HG02798 (cell line): Measurements from ENCODE around the gene CEP104.

Experiments
- ATAC-seq: cut with Tn5 transposase; IDR thresholded peaks from one replicate; pipeline ENCODE4 v1.9.1; 2021; ENCODE audit warnings: mild to moderate bottlenecking; ENCODE audit not compliant: unreplicated experiment, poor library complexity

Gene CEP104

DNA sequence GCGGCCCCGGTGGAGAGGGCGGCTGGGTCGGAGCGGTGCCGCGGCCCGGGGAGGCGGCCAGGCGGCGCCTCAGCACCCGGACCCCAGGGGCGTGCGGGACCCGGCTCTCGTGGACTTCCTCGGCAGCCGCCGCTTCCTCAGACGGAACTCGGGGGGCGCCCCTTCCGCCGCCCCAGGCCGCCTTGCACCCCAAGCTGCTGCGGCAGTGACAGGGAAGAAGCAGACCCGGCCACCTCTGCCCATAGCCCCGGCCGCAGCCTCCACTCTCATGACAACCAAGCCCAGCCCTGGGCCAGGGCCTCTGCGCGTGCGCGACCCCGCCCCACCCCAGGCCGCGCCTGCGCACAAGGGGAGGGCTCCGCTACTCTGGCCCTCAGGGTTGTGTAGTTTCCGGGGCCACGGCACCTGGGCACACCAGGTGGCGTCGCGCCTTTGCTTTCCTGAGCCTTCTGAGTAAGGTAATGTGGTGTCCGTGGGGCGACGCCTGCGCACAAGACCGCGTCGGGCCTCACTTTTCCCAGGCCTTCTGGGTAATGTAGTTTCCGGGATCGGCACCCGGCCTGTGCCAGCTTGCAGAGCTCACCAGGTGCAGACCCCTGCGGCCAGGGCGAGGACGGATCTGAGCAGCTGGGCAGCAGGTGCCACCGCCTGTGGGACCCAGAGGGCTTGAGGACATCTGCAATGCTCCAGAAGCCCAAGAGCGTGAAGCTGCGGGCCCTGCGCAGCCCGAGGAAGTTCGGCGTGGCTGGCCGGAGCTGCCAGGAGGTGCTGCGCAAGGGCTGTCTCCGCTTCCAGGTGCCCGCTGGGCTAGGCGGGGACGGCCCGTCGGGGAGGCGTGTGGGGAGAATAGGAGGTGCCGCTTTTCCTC lies at the start of gene CEP104, which contains the start of gene DFFB:
TSS of gene CEP104 (minus strand) at position 289 of the 868 bp plus-strand sequence. CDS start 4,804 bp downstream, outside the sequence.
TSS of gene DFFB (plus strand) at position 554 of the 868 bp plus-strand sequence. CDS start at position 682, 128 bp downstream.
- peak; percentile 97 for ATAC-seq

GRCh38 chr1:3906672-3907020 lies 49.6 kb upstream of the CEP104 start:
- no peak for ATAC-seq

GRCh38 chr1:3905953-3906671 lies 49.1 kb upstream of the CEP104 start:
- no peak for ATAC-seq

DNA sequence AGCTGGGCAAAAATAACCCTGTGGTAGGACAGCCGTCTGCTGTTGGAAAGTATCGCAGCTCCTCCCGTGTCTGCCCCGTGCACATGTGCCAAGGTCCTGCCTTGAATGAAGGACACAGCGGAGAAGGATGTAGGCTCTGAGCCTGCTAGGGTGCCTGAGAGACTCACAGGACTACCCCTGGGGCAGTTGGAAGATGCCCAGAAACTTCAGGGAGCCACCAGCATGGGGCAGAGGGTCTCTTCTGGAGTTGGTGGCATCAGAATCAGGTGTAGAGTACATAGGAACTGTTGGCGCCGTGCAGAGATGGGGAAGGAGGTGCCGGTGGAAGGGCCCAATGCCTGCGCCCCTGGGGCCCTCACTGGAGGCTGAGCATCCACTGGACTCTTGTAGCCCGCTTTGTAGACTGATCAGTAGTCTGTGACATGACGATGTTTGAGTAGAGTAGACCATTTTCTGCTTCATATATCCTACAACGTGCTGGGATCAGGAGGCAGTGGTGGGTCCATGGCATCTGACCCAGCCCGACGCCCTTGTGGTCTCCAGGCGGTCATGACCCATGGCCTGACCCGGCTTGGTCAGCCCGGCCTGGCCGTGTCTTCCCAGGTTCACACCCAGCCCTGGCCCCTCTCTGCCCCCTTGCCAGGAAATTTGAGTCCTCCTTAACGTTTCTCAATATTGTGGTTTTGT lies 48.4 kb upstream of the CEP104 start:
- no peak for ATAC-seq

DNA sequence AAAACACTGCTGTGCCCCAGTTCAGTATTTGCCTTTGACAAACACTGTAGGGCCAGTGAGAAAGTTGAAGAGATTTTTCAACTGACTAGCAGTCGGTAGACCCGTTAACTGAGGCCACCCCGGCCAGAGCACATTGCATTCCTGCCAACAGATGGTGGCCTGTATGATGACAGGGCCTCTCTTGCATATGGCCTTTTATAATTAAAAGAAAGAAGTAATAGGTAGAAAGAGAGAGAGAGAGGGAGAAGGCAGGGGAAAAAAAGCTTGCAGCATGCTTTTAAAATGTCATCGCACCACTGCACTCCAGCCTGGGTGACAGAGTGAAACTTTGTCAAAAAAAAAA lies 47.8 kb upstream of the CEP104 start:
- no peak for ATAC-seq

DNA sequence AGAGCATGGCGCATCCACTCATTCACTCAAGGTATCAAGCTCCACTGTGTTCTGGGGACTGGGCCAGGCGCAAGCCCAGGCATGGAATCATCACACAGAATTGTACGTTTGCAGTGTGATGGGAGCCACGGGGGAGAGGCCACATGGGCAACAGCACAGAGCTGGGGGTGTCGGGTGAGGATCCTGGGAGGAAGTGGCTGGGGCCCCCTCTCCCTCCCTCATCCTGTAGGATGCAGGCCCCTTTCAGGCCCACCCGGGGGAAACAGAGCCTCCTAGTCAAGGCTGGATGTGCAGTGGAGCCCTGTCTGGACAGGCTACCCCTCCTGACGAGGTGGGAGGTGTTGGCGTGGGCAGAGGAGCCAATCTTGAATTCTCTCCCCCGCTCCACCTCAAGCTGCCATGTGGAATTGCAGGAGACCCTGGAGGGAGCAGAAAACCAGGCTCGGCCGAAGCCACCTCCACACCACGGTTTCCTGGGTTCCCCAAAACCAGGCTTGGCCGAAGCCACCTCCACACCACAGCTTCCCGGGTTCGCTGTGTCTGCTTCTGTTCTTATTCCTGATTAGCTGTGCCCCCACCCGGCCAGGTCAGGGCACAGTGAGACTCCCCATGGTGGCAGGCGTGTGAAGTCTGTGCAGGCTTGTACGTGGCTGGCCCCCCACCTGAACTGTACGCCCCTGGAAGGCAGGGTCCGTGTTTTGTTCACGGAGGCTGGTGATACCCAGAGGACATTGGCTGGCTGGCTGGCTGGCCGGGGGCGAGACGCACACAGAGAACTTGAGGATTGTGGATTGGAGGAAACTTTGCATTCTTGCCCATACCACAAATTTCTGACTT lies 47.2 kb upstream of the CEP104 start:
- ATAC-seq, result no peak

GRCh38 chr1:3903141-3904005 lies 46.4 kb upstream of the CEP104 start:
- ATAC-seq, result no peak

- no peak for ATAC-seq
These were observed 45.6 kb upstream of the CEP104 start for GRCh38 chr1:3902571-3903091.

GRCh38 chr1:3902111-3902511 lies 45.1 kb upstream of the CEP104 start:
- no peak for ATAC-seq

GRCh38 chr1:3900969-3901529 lies 44.0 kb upstream of the CEP104 start:
- ATAC-seq, result peak; percentile 58

DNA sequence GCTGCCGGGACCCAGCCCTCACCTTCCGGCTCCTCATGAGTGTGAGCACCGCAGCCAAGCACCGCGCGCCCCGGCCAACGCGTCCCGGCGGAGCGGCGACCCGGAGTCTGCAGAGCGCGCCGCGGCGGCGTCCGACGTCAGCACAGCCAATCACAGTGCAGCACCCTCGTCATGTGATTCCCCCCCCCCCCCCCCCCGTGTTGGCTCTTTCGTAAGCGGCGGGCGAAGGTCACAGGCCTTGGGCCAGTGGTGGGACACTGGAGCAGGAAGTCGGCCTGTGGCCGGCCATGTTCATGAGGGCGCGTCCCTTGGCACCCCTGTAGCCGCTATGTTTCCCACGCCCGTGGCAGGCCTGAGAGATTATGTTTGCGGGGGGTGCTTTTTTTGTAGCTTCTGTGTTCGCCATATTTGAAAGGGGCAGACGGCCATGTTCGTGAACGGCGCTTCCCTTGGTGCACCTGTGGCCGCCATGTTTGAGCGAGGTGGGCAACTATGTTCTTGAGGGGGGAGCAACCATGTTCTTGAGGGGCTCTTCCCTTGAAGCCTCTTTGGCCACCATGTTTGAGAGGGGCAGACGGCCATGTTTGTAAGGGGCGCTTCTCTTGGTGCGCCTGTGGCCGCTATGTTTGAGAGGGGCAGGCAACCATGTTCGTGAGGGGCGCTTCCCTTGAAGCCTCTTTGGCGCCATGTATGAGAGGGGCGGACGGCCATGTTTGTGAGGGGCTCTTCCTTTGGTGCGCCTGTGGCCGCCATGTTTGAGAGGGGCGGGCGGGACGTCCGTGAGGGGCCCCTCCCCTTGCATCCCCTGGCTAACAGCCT lies 43.3 kb upstream of the CEP104 start, which contains the start of gene C1orf174:
TSS of gene C1orf174 (minus strand) at position 123 of the 819 bp plus-strand sequence. CDS start at position 37, 86 bp downstream.
- ATAC-seq, result peak; percentile 71

- ATAC-seq, result peak; percentile 8
These were observed 42.7 kb upstream of the CEP104 start for GRCh38 chr1:3899754-3900149.

DNA sequence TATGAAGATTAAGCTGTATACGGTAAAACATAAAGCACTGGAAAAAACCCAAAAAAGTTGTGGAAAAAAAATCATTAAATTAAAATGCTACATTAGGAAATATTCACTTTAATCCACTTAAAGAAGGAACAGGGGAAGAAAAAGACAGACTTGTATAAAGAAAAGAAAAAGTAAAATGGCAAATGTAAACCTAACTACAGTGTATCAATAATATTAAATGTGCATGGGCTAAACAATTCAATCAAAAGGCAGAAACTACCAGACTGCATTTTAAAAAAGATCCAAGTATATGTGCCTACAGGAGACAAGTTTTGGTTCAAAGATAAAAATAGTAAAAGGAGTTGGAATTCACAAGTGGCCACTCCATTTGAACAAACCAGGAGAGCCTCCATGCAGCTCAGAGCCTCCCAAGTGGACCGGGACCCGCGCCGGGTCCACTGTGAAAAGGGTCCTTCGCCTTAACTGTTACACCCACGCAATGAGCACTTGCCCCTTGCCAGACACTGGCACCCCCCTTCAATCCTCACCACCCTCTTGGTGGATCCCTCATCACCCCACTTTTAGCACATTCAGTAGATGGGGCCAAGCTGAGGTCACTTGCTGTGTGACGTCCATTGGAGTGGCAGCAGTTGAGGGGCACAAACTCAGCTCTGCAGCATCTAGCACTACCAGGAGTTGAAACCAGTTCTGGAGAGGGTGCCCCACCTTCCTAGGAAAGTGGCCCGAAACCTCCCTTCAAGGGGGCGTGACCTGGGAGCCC lies 42.2 kb upstream of the CEP104 start:
- no peak for ATAC-seq

DNA sequence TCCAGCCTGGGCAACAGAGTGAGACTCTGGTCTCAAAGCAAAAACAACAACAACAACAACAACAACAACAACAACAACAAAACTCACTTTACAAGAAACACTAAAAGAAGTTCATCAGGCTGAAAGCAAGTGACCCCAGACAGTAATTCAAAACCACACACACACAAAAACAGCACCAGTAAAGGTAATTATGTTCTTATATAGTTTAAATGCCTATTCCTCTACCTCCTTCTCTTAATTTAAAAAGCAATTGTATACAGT lies 41.4 kb upstream of the CEP104 start:
- ATAC-seq, result no peak

DNA sequence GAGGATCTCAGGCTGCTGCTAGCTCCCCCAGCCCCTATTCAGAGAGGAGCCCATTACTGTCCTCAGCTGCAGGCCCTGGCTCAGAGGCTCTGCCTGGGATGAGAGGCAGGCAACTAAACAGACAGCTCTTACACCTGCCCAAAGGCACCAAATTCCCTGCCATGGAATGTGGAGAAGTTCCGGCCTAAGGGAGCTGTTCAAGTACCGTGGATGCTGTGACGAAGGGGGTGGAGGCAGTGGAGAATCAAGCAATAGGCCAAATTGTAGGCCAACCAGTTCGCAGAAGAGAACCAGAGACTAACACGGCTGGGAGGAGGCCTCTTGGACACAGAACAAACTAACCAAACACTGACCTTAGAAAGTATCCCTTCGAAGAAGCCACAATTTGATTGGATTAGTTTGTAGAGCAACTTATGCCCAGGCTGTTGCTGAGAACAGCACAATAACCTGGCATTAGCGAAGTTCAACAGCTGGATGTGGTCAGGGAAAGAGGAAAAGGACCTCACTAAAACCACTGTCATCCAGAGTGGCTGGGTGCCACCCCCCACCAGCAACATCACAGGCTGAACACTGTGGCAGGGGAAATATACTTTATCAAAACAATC lies 39.5 kb upstream of the CEP104 start:
- no peak for ATAC-seq

GRCh38 chr1:3895951-3896325 lies 38.9 kb upstream of the CEP104 start:
- ATAC-seq, result no peak
